AG04449 (cell line): ENCODE measurements around the gene ENAM.
"Not testable (repeated sequence)": the region's sequence is repeated elsewhere in the genome, so short reads cannot be mapped to it uniquely, and the experiment has no call there.

Experiments
- CTCF ChIA-PET: fragments of 350-600 bp; formaldehyde crosslinking; extraction: SDS; loops from one replicate; lab custom pipeline; 2021; ENCODE audit warnings: antibody characterized with exemption; lab: Yijun Ruan, JAX
- POLR2A ChIA-PET: fragments of 400-600, 350-600 bp; formaldehyde crosslinking; extraction: SDS; loops from one replicate; lab custom pipeline; 2020; ENCODE audit warnings: antibody characterized with exemption, inconsistent platforms; lab: Yijun Ruan, JAX
- DNase-seq: peaks from one replicate; pipeline ENCODE4 v3.0.0-alpha.2; 2010; ENCODE audit warnings: low read depth, low spot score
- H3K4me3 ChIP-seq: 2 replicates; pipeline ENCODE4 v1.5.1; 2011; ENCODE audit warnings: low read depth, mild to moderate bottlenecking, control low read depth, low read length
- CTCF ChIP-seq: IDR thresholded peaks from one replicate; pipeline ENCODE4 v1.5.1; 2011; ENCODE audit warnings: mild to moderate bottlenecking, moderate library complexity, low read length, control low read depth, inconsistent platforms; ENCODE audit not compliant: insufficient read depth; ENCODE audit errors: missing control alignments

The ENAM gene

DNA sequence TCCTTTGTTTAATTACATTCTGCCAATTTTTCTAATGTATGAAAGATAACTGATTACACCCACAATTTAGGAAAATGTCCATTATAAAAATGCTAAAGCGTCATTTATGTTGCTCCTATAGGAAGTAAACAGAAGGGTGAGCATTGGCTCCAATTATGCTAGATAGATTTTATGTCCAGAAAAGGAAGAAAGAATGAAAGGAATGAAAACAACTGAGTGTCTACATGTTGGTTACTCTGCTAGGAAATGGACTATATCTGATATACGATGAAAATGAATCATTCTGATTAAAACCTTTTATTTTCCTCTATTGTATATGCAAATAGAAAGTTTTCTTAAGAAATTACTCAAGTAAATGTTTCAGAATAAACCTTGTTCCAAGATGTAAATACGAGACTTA is 1.6 kb downstream of the ENAM start:
- ChIA-PET POLR2A (no interaction called here), CTCF (interaction anchor here (1.7 to 3.6 kb wide), 2 partner anchors 8 to 22 kb away, joined by 6 to 11 read pairs; no protein-coding TSS in a partner anchor)
- no peak for TF ChIP-seq CTCF
- H3K4me3 ChIP-seq, result no peak overlapping the region
- DNase-seq, result no peak

GRCh38 chr4:70632028-70632427 is 3.5 kb downstream of the ENAM start:
- ChIA-PET CTCF (interaction anchor here (1.2 kb wide), 1 partner anchor 20 kb away, joined by 3 read pairs; no protein-coding TSS in a partner anchor), POLR2A (no interaction called here)
- DNase-seq, result no peak
- no peak overlapping the region for H3K4me3 ChIP-seq
- TF ChIP-seq CTCF, result no peak

GRCh38 chr4:70634482-70634881 is 5.9 kb downstream of the ENAM start:
- no peak for DNase-seq
- TF ChIP-seq CTCF, result no peak
- ChIA-PET POLR2A (no interaction called here), CTCF (no interaction called here)
- no peak overlapping the region for H3K4me3 ChIP-seq

- POLR2A ChIA-PET, result no interaction called here
Observed at GRCh38 chr4:70637239-70637913, 8.8 kb downstream of the ENAM start.

GRCh38 chr4:70640192-70640591 is 11.6 kb downstream of the ENAM start:
- H3K4me3 ChIP-seq, result no peak overlapping the region
- CTCF ChIA-PET, result interaction anchor here (1.3 kb wide), 1 partner anchor 12 kb away, joined by 4 read pairs; no protein-coding TSS in a partner anchor
- POLR2A ChIA-PET, result no interaction called here
- DNase-seq, result no peak
- TF ChIP-seq CTCF, result no peak

More at GRCh38 chr4:70637239-70637913, 8.8 kb downstream of the ENAM start:
- no peak for DNase-seq
- CTCF ChIA-PET, result interaction anchor here (0.9 to 2.9 kb wide), 3 partner anchors 9 to 51 kb away, joined by 5 to 11 read pairs (median 5); partner anchors contain the start of genes ENAM and UTP3
- TF ChIP-seq CTCF, result no peak
- no peak overlapping the region for H3K4me3 ChIP-seq

- H3K4me3 ChIP-seq, DNase-seq, POLR2A ChIA-PET: not testable (repeated sequence)
- CTCF ChIA-PET, result interaction anchor here (1.0 to 2.1 kb wide), 4 partner anchors 9 to 536 kb away, joined by 3 to 24 read pairs (median 4); partner anchors contain the start of gene UTP3
Observed at GRCh38 chr4:70650741-70651140, 22.2 kb downstream of the ENAM start.
